Suprapubic skin (tissue), 4 donors: ENCODE results near the gene IQCC.

Experiments used
- EP300 ChIP-seq: sonication (generic); formaldehyde crosslinking; IDR thresholded peaks from one replicate; pipeline ENCODE4 v1.6.1; 2017; ENCODE audit warnings: antibody characterized with exemption
- POLR2A ChIP-seq, 2 donors: fragments of 450-650 bp; IDR thresholded peaks; one replicate each; pipeline ENCODE4 v1.6.1; 2017; ENCODE audit warnings: antibody characterized with exemption in 2 of 2, mild to moderate bottlenecking in 2 of 2, moderate library complexity in 2 of 2
- POLR2AphosphoS5 ChIP-seq, 3 donors: sonication (generic); formaldehyde crosslinking; IDR thresholded peaks; one replicate each; pipeline ENCODE4 v1.6.1; 2017; ENCODE audit warnings: antibody characterized with exemption in 3 of 3
- TF ChIP-seq, protein P1 (sequence below), 2 donors: fragments of 200-600 bp in 1 of 2; fragments of 450-650 bp in 1 of 2; sonication (generic) in 1 of 2; IDR thresholded peaks; one replicate each; pipeline ENCODE4 v1.5.1; 2016 to 2019; ENCODE audit warnings: antibody characterized with exemption in 2 of 2, mild to moderate bottlenecking in 1 of 2, moderate library complexity in 1 of 2

DNA sequence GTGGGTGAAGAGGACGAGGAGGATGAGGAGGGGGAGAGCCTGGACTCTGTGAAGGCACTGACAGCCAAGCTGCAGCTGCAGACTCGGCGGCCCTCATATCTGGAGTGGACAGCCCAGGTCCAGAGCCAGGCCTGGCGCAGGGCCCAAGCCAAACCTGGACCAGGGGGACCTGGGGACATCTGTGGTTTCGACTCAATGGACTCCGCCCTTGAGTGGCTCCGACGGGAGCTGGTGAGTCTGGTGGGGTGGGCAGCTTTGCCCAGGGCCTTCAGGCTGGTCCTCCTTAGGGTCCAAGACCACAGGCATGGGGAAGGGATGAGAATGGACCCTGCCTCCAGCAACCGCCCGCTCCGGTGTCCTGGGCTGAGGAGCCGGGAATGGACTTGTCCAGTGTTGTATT is 42.0 kb downstream of the IQCC start:
- TF ChIP-seq, protein P1, sequence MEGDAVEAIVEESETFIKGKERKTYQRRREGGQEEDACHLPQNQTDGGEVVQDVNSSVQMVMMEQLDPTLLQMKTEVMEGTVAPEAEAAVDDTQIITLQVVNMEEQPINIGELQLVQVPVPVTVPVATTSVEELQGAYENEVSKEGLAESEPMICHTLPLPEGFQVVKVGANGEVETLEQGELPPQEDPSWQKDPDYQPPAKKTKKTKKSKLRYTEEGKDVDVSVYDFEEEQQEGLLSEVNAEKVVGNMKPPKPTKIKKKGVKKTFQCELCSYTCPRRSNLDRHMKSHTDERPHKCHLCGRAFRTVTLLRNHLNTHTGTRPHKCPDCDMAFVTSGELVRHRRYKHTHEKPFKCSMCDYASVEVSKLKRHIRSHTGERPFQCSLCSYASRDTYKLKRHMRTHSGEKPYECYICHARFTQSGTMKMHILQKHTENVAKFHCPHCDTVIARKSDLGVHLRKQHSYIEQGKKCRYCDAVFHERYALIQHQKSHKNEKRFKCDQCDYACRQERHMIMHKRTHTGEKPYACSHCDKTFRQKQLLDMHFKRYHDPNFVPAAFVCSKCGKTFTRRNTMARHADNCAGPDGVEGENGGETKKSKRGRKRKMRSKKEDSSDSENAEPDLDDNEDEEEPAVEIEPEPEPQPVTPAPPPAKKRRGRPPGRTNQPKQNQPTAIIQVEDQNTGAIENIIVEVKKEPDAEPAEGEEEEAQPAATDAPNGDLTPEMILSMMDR (IDR thresholded peaks at IDR 0.05) = no peak
- TF ChIP-seq POLR2A (IDR thresholded peaks at IDR 0.05) (no peak), POLR2AphosphoS5 (IDR thresholded peaks at IDR 0.05) (no peak), EP300 (no peak)
